Stomach (tissue), 4 donors: Measurements from ENCODE around the gene FBXO44.

Experiments
- CTCF ChIP-seq, 7 experiments: fragments of 450-650 bp in 4 of 7; fragments of 200-600 bp in 3 of 7; sonication (generic) in 3 of 7; IDR thresholded peaks; one replicate each; pipeline ENCODE4 v1.5.1; 2016 to 2019; ENCODE audit warnings: antibody characterized with exemption in 7 of 7, control low read depth in 2 of 7, mild to moderate bottlenecking in 1 of 7
- POLR2A ChIP-seq, 4 donors: fragments of 450-650 bp; IDR thresholded peaks; one replicate each; pipeline ENCODE4 v1.6.1; 2016; ENCODE audit warnings: antibody characterized with exemption in 4 of 4, control low read depth in 2 of 4, mild to moderate bottlenecking in 1 of 4, moderate library complexity in 1 of 4
- POLR2AphosphoS5 ChIP-seq, 3 donors: sonication (generic); formaldehyde crosslinking; IDR thresholded peaks; one replicate each; pipeline ENCODE4 v1.6.1; 2016; ENCODE audit warnings: antibody characterized with exemption in 3 of 3

- TF ChIP-seq CTCF (IDR thresholded peaks at IDR 0.05) (no peak), POLR2AphosphoS5 (IDR thresholded peaks at IDR 0.05) (no peak), POLR2A (IDR thresholded peaks at IDR 0.05) (no peak)
These were observed 41.3 kb upstream of the FBXO44 start for GRCh38 chr1:11613347-11613746.
